NB4 (cell line): ENCODE results near the gene PLCH1.

Experiments
- CTCF ChIP-seq: IDR thresholded peaks from one replicate; pipeline ENCODE4 v1.5.1; 2012; ENCODE audit warnings: low read depth, low read length
- MAX ChIP-seq: IDR thresholded peaks from 2 replicates; pipeline ENCODE4 v1.6.1; 2011; ENCODE audit warnings: low read depth, low read length
- POLR2A ChIP-seq: IDR thresholded peaks from 2 replicates; pipeline ENCODE4 v1.6.1; 2011; ENCODE audit warnings: mild to moderate bottlenecking; ENCODE audit not compliant: insufficient read length; ENCODE audit errors: extremely low read depth

- TF ChIP-seq CTCF (no peak), POLR2A (no peak), MAX (no peak)
Measured at GRCh38 chr3:155368786-155369185, 376.1 kb downstream of the PLCH1 start.
